Upper lobe of left lung (tissue), 4 donors: ENCODE measurements around the gene BRI3.

ENCODE experiments used
- POLR2A ChIP-seq, 4 donors: fragments of 450-650 bp; IDR thresholded peaks; one replicate each; pipeline ENCODE4 v1.5.1; 2016 to 2017; ENCODE audit warnings: antibody characterized with exemption in 4 of 4, mild to moderate bottlenecking in 2 of 4
- TF ChIP-seq, protein P1 (sequence below), 6 experiments: fragments of 450-650 bp in 4 of 6; fragments of 200-600 bp in 2 of 6; sonication (generic) in 2 of 6; IDR thresholded peaks; one replicate each; pipeline ENCODE4 v1.5.1; 2016 to 2019; ENCODE audit warnings: antibody characterized with exemption in 6 of 6

DNA sequence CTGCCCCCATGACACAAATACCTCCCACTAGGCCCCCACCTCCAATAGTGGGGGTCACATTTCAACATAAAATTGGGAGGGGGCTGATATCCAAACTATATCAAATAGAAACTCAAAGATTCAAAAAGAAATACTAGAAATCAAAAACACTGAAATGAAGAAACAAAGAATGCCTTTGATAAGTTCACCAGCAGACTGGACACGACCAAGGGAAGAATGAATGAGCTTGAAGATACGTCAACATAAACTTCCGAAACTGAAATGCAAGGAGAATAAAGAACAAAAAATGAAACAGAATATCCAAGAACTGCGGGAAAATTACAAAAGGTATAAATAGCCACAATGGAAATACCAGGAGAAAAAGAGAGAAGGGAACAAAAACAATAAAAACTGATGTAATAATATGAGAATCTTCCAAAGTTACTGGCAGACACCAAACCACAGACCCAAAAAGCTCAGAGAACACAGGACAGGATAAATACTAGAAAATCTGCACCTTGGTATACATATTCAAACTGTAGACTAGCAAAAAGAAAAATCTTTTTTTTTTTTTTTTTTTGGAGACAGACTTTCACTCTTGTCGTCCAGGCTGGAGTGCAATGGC, 49.5 kb downstream of the BRI3 start:
- no peak for TF ChIP-seq POLR2A (IDR thresholded peaks at IDR 0.05)
- TF ChIP-seq, protein P1, sequence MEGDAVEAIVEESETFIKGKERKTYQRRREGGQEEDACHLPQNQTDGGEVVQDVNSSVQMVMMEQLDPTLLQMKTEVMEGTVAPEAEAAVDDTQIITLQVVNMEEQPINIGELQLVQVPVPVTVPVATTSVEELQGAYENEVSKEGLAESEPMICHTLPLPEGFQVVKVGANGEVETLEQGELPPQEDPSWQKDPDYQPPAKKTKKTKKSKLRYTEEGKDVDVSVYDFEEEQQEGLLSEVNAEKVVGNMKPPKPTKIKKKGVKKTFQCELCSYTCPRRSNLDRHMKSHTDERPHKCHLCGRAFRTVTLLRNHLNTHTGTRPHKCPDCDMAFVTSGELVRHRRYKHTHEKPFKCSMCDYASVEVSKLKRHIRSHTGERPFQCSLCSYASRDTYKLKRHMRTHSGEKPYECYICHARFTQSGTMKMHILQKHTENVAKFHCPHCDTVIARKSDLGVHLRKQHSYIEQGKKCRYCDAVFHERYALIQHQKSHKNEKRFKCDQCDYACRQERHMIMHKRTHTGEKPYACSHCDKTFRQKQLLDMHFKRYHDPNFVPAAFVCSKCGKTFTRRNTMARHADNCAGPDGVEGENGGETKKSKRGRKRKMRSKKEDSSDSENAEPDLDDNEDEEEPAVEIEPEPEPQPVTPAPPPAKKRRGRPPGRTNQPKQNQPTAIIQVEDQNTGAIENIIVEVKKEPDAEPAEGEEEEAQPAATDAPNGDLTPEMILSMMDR (IDR thresholded peaks at IDR 0.05): no peak
